VCaP (cell line): ENCODE measurements around the gene MRPS11.
A peak's percentile ranks its signal among the peaks of the same experiment; 100 is the strongest.

Experiments used
- H3K27ac ChIP-seq: fragments of 450-650 bp; 2 replicates; pipeline ENCODE4 v1.5.1; 2017
- TF ChIP-seq, protein P1 (sequence below): fragments of 450-650 bp; conservative IDR thresholded peaks from 2 replicates; pipeline ENCODE4 v1.5.1; 2017; ENCODE audit warnings: mild to moderate bottlenecking, moderate library complexity

MRPS11 gene

DNA sequence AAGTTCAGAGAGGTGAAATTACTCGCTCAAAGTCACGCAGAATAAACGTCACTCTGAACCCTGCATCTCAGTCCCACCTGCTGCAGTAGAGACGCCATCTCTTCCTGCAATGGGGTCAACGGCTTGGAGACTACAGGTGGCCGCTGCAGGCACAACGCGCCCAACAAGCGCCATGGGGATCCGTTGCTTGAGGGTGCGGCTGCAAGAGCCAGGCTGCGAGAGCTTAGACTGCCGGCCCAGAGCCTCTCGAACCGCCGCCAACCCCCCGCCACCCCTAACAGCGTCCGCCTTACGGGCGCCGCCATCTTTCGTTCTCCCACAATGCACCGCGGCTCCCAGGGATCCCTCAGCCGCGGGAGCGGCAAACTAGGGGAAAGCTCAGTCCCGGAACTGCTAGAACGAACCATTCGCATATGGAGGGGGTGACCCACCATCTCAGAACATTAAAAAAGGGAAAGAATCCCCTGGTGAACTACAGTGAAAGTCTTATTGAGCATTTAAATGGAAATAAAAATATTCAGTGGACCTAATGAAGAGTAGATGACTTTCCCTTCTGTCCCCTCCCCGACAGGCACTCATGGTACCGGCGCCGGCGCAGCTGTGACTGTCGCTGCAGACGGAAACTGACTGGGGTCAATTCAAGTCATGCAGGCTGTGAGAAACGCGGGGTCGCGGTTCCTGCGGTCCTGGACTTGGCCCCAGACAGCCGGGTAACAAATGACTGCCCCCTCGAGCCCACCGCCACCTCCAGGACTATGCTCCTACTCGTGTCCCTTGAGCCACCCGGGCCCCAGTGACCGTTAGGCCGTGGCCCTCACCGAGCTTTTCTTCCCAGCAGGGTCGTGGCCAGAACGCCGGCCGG lies at the start of gene MRPS11, which contains the start of gene MRPL46:
TSS of gene MRPS11 (plus strand) at position 636 of the 862 bp plus-strand sequence. CDS start at position 646, 10 bp downstream.
TSS of gene MRPL46 (minus strand) at position 316 of the 862 bp plus-strand sequence. CDS start at position 305, 11 bp downstream.
- TF ChIP-seq, protein P1, sequence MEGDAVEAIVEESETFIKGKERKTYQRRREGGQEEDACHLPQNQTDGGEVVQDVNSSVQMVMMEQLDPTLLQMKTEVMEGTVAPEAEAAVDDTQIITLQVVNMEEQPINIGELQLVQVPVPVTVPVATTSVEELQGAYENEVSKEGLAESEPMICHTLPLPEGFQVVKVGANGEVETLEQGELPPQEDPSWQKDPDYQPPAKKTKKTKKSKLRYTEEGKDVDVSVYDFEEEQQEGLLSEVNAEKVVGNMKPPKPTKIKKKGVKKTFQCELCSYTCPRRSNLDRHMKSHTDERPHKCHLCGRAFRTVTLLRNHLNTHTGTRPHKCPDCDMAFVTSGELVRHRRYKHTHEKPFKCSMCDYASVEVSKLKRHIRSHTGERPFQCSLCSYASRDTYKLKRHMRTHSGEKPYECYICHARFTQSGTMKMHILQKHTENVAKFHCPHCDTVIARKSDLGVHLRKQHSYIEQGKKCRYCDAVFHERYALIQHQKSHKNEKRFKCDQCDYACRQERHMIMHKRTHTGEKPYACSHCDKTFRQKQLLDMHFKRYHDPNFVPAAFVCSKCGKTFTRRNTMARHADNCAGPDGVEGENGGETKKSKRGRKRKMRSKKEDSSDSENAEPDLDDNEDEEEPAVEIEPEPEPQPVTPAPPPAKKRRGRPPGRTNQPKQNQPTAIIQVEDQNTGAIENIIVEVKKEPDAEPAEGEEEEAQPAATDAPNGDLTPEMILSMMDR: no peak
- H3K27ac ChIP-seq: peak within 1 kb of the TSS; percentile 95

DNA sequence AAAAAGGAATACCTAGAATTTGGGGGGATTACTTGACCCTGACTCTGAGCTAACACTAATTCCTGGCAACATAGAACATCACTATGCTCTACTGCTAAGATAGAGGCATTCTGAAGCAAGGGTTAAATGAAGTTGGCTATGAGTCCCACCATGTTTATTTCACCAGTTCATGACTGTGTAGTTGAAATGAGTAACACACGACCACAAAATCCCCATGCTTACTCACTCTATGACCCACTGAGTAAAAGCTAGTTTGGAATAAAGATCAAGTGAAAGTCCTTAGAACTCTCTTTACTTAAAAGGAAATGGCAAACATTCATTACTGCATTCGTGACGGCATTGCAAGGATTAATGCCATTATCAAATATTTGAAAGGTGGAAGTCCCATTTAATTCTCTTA lies 47.7 kb upstream of the MRPS11 start:
- no peak overlapping the region for H3K27ac ChIP-seq
- TF ChIP-seq, protein P1: no peak

GRCh38 chr15:88423331-88423730 lies 44.2 kb upstream of the MRPS11 start:
- H3K27ac ChIP-seq: no peak overlapping the region
- TF ChIP-seq, protein P1: no peak

DNA sequence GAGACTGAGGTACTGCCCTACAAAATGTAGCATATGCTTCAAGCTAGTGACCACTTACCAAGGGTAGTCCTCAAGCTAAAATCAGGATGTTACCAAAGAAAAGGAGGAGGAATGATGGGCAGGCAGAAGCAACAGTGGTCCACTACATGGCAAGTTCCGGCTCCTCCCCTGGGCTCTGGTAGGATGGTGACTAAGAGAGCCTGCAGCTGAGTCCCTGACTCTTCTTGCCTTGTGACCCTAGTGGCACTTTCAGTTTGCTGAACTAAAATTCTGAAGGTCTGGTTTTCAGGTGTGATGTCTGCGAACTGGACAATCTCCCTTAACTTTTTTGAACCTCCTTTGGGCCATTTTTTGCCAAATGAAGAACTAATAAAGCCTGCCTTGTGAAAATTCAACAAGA lies 41.2 kb upstream of the MRPS11 start:
- H3K27ac ChIP-seq: no peak overlapping the region
- TF ChIP-seq, protein P1: no peak

DNA sequence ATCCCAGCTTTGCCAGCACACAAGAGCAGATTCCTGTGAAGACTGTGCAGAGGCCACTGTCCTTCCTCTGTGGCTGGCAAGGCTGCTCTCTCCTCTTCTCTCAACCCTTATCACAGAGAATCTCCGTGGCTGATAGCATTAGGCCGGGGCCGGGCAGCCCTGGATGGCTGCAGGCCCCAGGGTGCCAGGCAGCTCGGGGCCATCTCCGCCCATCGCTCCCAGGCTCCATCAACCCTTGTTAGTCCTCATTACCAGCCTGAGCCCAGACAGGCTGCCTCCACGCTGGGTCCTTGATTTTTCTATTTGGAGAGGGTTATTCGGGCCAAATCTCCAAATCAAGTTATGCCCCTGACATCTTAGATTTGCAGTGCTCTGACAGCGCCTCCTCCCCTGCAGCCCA lies 39.5 kb upstream of the MRPS11 start:
- H3K27ac ChIP-seq: no peak overlapping the region
- TF ChIP-seq, protein P1: no peak

GRCh38 chr15:88428805-88429605 lies 38.5 kb upstream of the MRPS11 start:
- TF ChIP-seq, protein P1: no peak
- no peak overlapping the region for H3K27ac ChIP-seq

- no peak overlapping the region for H3K27ac ChIP-seq
- TF ChIP-seq, protein P1: no peak
Observed at GRCh38 chr15:88430051-88430450, 37.5 kb upstream of the MRPS11 start.
